Neural progenitor cell (in vitro differentiated cells): ENCODE measurements around the gene APOBEC3A.
"Not testable (repeated sequence)": the region's sequence is repeated elsewhere in the genome, so short reads cannot be mapped to it uniquely, and the experiment has no call there.

Experiments used
- EZH2phosphoT487 ChIP-seq: fragments of 200-600 bp; sonication (generic); IDR thresholded peaks from 2 replicates; pipeline ENCODE4 v1.6.1; 2017; ENCODE audit warnings: antibody characterized with exemption
- TF ChIP-seq, protein P1 (sequence below): fragments of 200-600 bp; sonication (generic); IDR thresholded peaks from 2 replicates; pipeline ENCODE4 v1.5.1; 2017; ENCODE audit warnings: antibody characterized with exemption, mild to moderate bottlenecking

DNA sequence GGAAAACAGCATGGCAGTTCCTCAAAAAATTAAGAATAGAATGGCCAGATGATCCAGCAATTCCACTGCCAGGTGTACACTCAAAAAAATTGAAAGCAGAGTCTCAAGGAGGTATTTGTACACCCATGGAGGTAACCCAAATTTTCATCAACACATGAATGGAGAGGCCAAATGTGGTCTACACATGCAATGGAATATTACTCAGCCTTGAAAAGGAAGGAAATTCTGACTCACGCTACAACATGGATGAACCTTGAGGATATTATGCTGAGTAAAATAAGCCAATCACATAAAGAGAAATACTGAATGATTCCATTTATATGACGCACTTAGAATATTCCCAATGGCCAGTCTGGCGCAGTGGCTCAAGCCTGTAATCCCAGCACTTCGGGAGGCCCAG, 19.9 kb downstream of the APOBEC3A start:
- TF ChIP-seq, protein P1, sequence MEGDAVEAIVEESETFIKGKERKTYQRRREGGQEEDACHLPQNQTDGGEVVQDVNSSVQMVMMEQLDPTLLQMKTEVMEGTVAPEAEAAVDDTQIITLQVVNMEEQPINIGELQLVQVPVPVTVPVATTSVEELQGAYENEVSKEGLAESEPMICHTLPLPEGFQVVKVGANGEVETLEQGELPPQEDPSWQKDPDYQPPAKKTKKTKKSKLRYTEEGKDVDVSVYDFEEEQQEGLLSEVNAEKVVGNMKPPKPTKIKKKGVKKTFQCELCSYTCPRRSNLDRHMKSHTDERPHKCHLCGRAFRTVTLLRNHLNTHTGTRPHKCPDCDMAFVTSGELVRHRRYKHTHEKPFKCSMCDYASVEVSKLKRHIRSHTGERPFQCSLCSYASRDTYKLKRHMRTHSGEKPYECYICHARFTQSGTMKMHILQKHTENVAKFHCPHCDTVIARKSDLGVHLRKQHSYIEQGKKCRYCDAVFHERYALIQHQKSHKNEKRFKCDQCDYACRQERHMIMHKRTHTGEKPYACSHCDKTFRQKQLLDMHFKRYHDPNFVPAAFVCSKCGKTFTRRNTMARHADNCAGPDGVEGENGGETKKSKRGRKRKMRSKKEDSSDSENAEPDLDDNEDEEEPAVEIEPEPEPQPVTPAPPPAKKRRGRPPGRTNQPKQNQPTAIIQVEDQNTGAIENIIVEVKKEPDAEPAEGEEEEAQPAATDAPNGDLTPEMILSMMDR: not testable (repeated sequence)
- TF ChIP-seq EZH2phosphoT487: not testable (repeated sequence)
